Measurements from ENCODE around the gene ANKIB1. TPM values are rescaled to one million over a fixed set of nuclear protein-coding genes. Genes with fewer than 3 reads are reported as not detected.
A peak's percentile ranks its signal among the peaks of the same experiment; 100 is the strongest.

The ANKIB1 gene
- total and polyA plus RNA-seq, 9 of the 15 experiments (the other 6 are each of a cell fraction or from before 2014, with no cell fraction given), result 5.9 to 25.2 (median 16.1) TPM

DNA sequence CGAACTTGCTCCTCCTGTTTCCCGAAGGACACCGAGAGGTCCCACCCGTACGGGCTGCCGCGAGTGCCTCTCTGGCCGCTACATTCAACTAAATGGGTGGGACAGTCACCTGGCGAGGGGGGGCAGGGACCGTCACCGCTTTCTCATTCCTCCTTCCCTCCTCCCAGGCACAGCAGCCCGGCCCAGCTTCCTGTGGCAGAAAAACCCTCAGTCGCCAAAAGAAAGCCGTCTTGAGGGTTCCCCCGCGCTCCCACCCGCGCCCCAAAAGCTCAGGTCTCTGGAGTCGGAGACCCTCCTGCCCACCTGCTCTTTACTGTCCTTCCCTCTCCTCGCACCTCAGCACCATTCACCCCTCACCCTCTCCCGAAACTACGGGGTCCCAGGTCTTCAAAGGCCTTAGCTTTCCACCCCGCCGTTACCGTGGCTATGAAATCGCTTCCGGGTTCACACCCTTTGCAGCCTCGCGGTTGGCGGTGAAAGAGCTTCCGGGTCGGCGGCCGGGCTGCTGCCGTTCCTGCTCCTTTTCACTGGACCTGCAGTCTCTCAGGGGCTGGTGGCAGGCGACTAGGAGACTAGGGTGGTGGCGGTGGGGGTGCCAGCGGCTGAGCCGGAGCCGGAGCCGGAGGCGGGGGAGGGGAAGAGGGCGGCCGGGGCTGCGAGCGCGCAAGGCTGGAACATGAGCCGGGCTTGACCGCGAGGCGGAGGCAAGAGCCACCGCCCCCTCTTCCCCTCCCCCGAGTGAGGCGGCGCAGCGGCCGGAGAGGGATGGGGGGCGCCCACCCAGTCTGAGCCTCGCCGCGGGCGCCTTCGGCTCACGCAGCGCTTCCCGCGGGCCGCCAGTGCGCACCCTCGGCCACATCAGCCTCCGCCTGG lies at the start of gene ANKIB1, which contains the start of gene KRIT1 (continued):
- TF ChIP-seq, protein P1, sequence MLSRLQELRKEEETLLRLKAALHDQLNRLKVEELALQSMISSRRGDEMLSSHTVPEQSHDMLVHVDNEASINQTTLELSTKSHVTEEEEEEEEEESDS (CRISPR knock-in tag; IDR thresholded peaks at IDR 0.05), result no peak
- TF ChIP-seq EP400 (IDR thresholded peaks at IDR 0.05) (peak; percentile 99), KDM5B (IDR thresholded peaks at IDR 0.05; ENCODE audit: insufficient replicate concordance, low read depth, low read length) (peak; percentile 58), PHF20 (IDR thresholded peaks at IDR 0.05; ENCODE audit: partially characterized antibody) (peak; percentile 98), CBFA2T3 (IDR thresholded peaks at IDR 0.05) (no peak), SP1 (CRISPR knock-in tag; IDR thresholded peaks at IDR 0.05) (0 out of 2 replicates have a peak, but pooled peaks have one; percentile 47), NRF1 (conservative IDR thresholded peaks at IDR 0.05 in 1 of 2, IDR thresholded peaks at IDR 0.05 in 1 of 2) (peak; percentile 73 to 76), MAFF (IDR thresholded peaks at IDR 0.05; ENCODE audit: low read length) (no peak), MAZ (CRISPR knock-in tag; conservative IDR thresholded peaks at IDR 0.05 in 1 of 2, IDR thresholded peaks at IDR 0.05 in 1 of 2) (peak; percentile 80 to 92), TBP (optimal IDR thresholded peaks at IDR 0.05; ENCODE audit: low read depth, low read length) (peak; percentile 67), ERF (CRISPR knock-in tag; IDR thresholded peaks at IDR 0.05) (peak; percentile 13; the same call in 1 of the 2 replicates), PTBP1 (IDR thresholded peaks at IDR 0.05; ENCODE audit: low read depth, low read length) (no peak), ZC3H8 (IDR thresholded peaks at IDR 0.05) (peak; percentile 35; the same call in 1 of the 2 replicates), ZNF384 (IDR thresholded peaks at IDR 0.05; ENCODE audit: low read depth, low read length) (no peak), ZNF444 (CRISPR knock-in tag; IDR thresholded peaks at IDR 0.05) (peak; percentile 66; the same call in 1 of the 2 replicates)
- TF ChIP-seq, protein P2, sequence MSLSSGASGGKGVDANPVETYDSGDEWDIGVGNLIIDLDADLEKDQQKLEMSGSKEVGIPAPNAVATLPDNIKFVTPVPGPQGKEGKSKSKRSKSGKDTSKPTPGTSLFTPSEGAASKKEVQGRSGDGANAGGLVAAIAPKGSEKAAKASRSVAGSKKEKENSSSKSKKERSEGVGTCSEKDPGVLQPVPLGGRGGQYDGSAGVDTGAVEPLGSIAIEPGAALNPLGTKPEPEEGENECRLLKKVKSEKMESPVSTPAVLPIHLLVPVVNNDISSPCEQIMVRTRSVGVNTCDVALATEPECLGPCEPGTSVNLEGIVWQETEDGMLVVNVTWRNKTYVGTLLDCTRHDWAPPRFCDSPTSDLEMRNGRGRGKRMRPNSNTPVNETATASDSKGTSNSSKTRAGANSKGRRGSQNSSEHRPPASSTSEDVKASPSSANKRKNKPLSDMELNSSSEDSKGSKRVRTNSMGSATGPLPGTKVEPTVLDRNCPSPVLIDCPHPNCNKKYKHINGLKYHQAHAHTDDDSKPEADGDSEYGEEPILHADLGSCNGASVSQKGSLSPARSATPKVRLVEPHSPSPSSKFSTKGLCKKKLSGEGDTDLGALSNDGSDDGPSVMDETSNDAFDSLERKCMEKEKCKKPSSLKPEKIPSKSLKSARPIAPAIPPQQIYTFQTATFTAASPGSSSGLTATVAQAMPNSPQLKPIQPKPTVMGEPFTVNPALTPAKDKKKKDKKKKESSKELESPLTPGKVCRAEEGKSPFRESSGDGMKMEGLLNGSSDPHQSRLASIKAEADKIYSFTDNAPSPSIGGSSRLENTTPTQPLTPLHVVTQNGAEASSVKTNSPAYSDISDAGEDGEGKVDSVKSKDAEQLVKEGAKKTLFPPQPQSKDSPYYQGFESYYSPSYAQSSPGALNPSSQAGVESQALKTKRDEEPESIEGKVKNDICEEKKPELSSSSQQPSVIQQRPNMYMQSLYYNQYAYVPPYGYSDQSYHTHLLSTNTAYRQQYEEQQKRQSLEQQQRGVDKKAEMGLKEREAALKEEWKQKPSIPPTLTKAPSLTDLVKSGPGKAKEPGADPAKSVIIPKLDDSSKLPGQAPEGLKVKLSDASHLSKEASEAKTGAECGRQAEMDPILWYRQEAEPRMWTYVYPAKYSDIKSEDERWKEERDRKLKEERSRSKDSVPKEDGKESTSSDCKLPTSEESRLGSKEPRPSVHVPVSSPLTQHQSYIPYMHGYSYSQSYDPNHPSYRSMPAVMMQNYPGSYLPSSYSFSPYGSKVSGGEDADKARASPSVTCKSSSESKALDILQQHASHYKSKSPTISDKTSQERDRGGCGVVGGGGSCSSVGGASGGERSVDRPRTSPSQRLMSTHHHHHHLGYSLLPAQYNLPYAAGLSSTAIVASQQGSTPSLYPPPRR (CRISPR knock-in tag; IDR thresholded peaks at IDR 0.05; ENCODE audit: borderline replicate concordance), result no peak
- TF ChIP-seq, protein P3, sequence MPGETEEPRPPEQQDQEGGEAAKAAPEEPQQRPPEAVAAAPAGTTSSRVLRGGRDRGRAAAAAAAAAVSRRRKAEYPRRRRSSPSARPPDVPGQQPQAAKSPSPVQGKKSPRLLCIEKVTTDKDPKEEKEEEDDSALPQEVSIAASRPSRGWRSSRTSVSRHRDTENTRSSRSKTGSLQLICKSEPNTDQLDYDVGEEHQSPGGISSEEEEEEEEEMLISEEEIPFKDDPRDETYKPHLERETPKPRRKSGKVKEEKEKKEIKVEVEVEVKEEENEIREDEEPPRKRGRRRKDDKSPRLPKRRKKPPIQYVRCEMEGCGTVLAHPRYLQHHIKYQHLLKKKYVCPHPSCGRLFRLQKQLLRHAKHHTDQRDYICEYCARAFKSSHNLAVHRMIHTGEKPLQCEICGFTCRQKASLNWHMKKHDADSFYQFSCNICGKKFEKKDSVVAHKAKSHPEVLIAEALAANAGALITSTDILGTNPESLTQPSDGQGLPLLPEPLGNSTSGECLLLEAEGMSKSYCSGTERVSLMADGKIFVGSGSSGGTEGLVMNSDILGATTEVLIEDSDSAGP (CRISPR knock-in tag; IDR thresholded peaks at IDR 0.05), result no peak
- TF ChIP-seq, protein P4, sequence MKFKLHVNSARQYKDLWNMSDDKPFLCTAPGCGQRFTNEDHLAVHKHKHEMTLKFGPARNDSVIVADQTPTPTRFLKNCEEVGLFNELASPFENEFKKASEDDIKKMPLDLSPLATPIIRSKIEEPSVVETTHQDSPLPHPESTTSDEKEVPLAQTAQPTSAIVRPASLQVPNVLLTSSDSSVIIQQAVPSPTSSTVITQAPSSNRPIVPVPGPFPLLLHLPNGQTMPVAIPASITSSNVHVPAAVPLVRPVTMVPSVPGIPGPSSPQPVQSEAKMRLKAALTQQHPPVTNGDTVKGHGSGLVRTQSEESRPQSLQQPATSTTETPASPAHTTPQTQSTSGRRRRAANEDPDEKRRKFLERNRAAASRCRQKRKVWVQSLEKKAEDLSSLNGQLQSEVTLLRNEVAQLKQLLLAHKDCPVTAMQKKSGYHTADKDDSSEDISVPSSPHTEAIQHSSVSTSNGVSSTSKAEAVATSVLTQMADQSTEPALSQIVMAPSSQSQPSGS (CRISPR knock-in tag; IDR thresholded peaks at IDR 0.05), result no peak
- TF ChIP-seq, protein P5, sequence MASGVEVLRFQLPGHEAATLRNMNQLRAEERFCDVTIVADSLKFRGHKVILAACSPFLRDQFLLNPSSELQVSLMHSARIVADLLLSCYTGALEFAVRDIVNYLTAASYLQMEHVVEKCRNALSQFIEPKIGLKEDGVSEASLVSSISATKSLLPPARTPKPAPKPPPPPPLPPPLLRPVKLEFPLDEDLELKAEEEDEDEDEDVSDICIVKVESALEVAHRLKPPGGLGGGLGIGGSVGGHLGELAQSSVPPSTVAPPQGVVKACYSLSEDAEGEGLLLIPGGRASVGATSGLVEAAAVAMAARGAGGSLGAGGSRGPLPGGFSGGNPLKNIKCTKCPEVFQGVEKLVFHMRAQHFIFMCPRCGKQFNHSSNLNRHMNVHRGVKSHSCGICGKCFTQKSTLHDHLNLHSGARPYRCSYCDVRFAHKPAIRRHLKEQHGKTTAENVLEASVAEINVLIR (CRISPR knock-in tag; IDR thresholded peaks at IDR 0.05), result no peak

Measured in K562 (cell line).